CD14-positive monocyte (primary cell): ENCODE results near the gene CNPY1. TPM values are rescaled to one million over a fixed set of nuclear protein-coding genes. Genes with fewer than 3 reads are reported as not detected.

ENCODE experiments used
- DNase-seq, 3 donors: peaks; one replicate each; pipeline ENCODE4 v3.0.0-alpha.2; 2011 to 2022
- H2AFZ ChIP-seq: 2 replicates; pipeline ENCODE4 v1.6.0; 2012; ENCODE audit warnings: mild to moderate bottlenecking, low read depth, low read length, inconsistent platforms; ENCODE audit not compliant: insufficient read depth, poor library complexity, severe bottlenecking
- H3K27ac ChIP-seq, 2 donors: 1 replicate in 1 of 2; 2 replicates in 1 of 2; pipeline ENCODE4 v1.5.1; 2012 to 2013; ENCODE audit warnings: low read length in 2 of 2, control low read depth in 1 of 2, inconsistent platforms in 1 of 2, low read depth in 1 of 2, mild to moderate bottlenecking in 1 of 2
- H3K27me3 ChIP-seq, 2 donors: one replicate each; pipeline versions ENCODE4 v1.6.0 to v1.6.1; 2011 to 2013; ENCODE audit warnings: low read length in 2 of 2; ENCODE audit not compliant: control insufficient read depth in 2 of 2, insufficient read depth in 2 of 2
- H3K36me3 ChIP-seq, 2 donors: replicated peaks in 1 of 2; 1 replicate in 1 of 2; 2 replicates in 1 of 2; pipeline versions ENCODE4 v1.5.1 to v1.6.1; 2012 to 2013; ENCODE audit warnings: low read length in 2 of 2, control low read depth in 1 of 2, inconsistent platforms in 1 of 2, mild to moderate bottlenecking in 1 of 2; ENCODE audit not compliant: insufficient read depth in 2 of 2, control insufficient read depth in 1 of 2
- H3K4me1 ChIP-seq, 2 donors: 1 replicate in 1 of 2; 2 replicates in 1 of 2; pipeline versions ENCODE4 v1.5.1 to v1.6.1; 2012 to 2013; ENCODE audit warnings: low read length in 2 of 2, control low read depth in 1 of 2, inconsistent platforms in 1 of 2, mild to moderate bottlenecking in 1 of 2, moderate library complexity in 1 of 2; ENCODE audit not compliant: insufficient read depth in 2 of 2, control insufficient read depth in 1 of 2
- H3K4me2 ChIP-seq: replicated peaks from 2 replicates; pipeline ENCODE3; 2012; ENCODE audit warnings: low read length, moderate library complexity, mild to moderate bottlenecking; ENCODE audit not compliant: poor library complexity, severe bottlenecking; ENCODE audit errors: extremely low read depth
- H3K4me3 ChIP-seq, 3 experiments: fragments of 200-600 bp in 1 of 3; sonication (generic) in 1 of 3; replicated peaks in 1 of 3; 1 replicate in 2 of 3; 2 replicates in 1 of 3; pipeline ENCODE4 v1.5.1; 2011 to 2013; ENCODE audit warnings: low read length in 3 of 3, mild to moderate bottlenecking in 3 of 3, control low read depth in 2 of 3, low read depth in 2 of 3, inconsistent platforms in 1 of 3, moderate library complexity in 1 of 3
- H3K79me2 ChIP-seq: 2 replicates; pipeline ENCODE4 v1.6.0; 2012; ENCODE audit warnings: mild to moderate bottlenecking, control low read depth, inconsistent platforms, low read length, moderate library complexity; ENCODE audit not compliant: insufficient read depth
- H3K9ac ChIP-seq: 2 replicates; pipeline ENCODE4 v1.6.0; 2017; ENCODE audit warnings: low read length, mild to moderate bottlenecking; ENCODE audit not compliant: insufficient read depth, poor library complexity, severe bottlenecking
- H3K9me3 ChIP-seq, 2 donors: replicated peaks in 1 of 2; 1 replicate in 1 of 2; 2 replicates in 1 of 2; pipeline versions ENCODE4 v1.5.1 to v1.6.1; 2012 to 2013; ENCODE audit warnings: low read length in 2 of 2, control low read depth in 1 of 2; ENCODE audit not compliant: control insufficient read depth in 1 of 2, insufficient read depth in 1 of 2
- H4K20me1 ChIP-seq: 2 replicates; pipeline ENCODE4 v1.6.0; 2012; ENCODE audit warnings: mild to moderate bottlenecking, low read length, control low read depth, moderate library complexity; ENCODE audit not compliant: insufficient read depth
- H3K27ac Mint-ChIP-seq, 7 donors: one replicate each; pipeline ENCODE4 v1.8.0; 2020; ENCODE audit warnings: mild to moderate bottlenecking in 7 of 7, mixed read lengths in 7 of 7, moderate library complexity in 6 of 7, inconsistent platforms in 2 of 7
- H3K27me3 Mint-ChIP-seq, 3 donors: one replicate each; pipeline ENCODE4 v1.8.0; 2021 to 2022; ENCODE audit warnings: low read depth in 3 of 3, mild to moderate bottlenecking in 3 of 3, mixed read lengths in 3 of 3, moderate library complexity in 3 of 3, inconsistent platforms in 1 of 3
- H3K36me3 Mint-ChIP-seq, 2 donors: one replicate each; pipeline ENCODE4 v1.8.0; 2020; ENCODE audit warnings: mixed read lengths in 2 of 2, inconsistent platforms in 1 of 2, mild to moderate bottlenecking in 1 of 2
- H3K4me1 Mint-ChIP-seq: one replicate; pipeline ENCODE4 v1.8.0; 2020; ENCODE audit warnings: mild to moderate bottlenecking, mixed read lengths
- H3K4me3 Mint-ChIP-seq, 2 donors: one replicate each; pipeline ENCODE4 v1.8.0; 2020; ENCODE audit warnings: mild to moderate bottlenecking in 2 of 2, mixed read lengths in 2 of 2, moderate library complexity in 1 of 2
- H3K9me3 Mint-ChIP-seq, 7 donors: one replicate each; pipeline ENCODE4 v1.8.0; 2020 to 2022; ENCODE audit warnings: mixed read lengths in 7 of 7, mild to moderate bottlenecking in 6 of 7, moderate library complexity in 6 of 7, inconsistent platforms in 2 of 7
- WGBS: methylation state at CpG from one replicate; pipeline ENCODE4 v1.1.5; 2013; ENCODE audit warnings: missing lambda C conversion rate; ENCODE audit not compliant: insufficient coverage; 5-methylcytosine and 5-hydroxymethylcytosine counted together
- intact Hi-C, 2 donors: fragments of 100-400 bp; cut with micrococcal nuclease; formaldehyde crosslinking; loops; one replicate each; pipeline versions ENCODE4 v1.15.0 to v1.15.1; 2023
- polyA plus RNA-seq, 3 donors: library from polyadenylated mRNA; depleted of rRNA in 1 of 3; unstranded in 2 of 3; stranded (reverse) in 1 of 3; fragments of 300-500 nt in 2 of 3; fragments of >200 nt in 1 of 3; fragmentation: Illumina TruSeq in 2 of 3; gene quantifications; 1 replicate in 2 of 3; 2 replicates in 1 of 3; pipeline ENCODE4 v1.2.3, GENCODE V29; 2012 to 2021
- TF ChIP-seq, protein P1 (sequence below): fragments of 200-600 bp; IDR thresholded peaks from one replicate; pipeline ENCODE4 v1.8.0; 2022; ENCODE audit warnings: antibody characterized with exemption, mild to moderate bottlenecking

The CNPY1 gene
- polyA plus RNA-seq, 3 donors: not detected

DNA sequence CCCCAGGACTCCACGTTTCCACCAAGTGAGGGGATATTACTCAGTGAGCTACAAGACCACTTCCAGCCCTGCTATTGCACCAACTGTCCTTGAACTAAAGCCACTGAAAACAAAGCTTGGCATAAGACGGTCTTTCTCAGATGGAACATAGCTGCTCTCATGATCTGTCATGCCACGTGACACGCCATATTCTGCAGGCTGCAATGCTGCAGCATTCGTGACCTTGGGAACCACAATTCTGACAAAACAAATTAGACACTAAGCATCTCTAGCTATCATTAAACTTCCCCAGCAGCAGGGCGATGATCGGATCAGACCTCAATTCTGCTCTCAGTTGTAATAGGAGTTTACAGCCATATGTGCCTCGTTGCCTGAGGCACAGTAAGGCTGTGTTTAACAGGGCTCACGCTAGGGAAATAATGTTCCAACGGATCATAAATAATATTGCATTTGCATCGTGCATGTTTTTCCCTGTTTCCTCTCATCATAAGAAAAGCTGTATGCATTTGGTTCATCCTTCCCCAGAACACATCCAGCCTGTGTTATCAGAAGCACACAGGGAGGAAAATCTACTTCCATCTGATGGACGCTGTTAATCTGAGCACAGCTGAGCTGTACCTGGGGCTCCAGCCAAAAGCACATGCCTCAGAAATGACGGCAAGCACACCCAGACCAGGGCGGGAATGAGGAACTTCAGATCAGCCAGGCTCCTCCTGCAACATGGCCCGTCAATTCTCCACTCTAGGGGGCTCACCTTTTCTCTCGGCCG lies 38.6 kb upstream of the CNPY1 start:
- peak; percentile 26 to 38 (median 36) for DNase-seq
- Histone ChIP-seq H3K9ac (no peak overlapping the region), H3K27ac (no peak overlapping the region), H4K20me1 (no peaks in the 10 kb centered on the region), H3K9me3 (no peaks in the 10 kb centered on the region), H3K36me3 (no peaks in the 10 kb centered on the region), H3K4me2 (peak overlapping the region; percentile 48), H3K4me1 (peaks cover 34 to 48% of the 10 kb centered on the region in 2 donors), H2AFZ (peak overlapping the region; percentile 55), H3K27me3 (no peaks in the 10 kb centered on the region), H3K4me3 (peak overlapping the region in 1 of 3 experiments; percentile 24), H3K79me2 (no peaks in the 10 kb centered on the region)
- 22% methylated on average over 13 of the region's 17 CpGs for WGBS
- Mint-ChIP-seq H3K4me1 (peaks cover 42% of the 10 kb centered on the region), H3K27ac (peak overlapping the region in 4 of 7 donors; percentile 12 to 68 (median 31)), H3K36me3 (no peaks in the 10 kb centered on the region), H3K9me3 (peaks cover 0 to 2% (median 0%) of the 10 kb centered on the region in 7 donors), H3K27me3 (peaks cover 1 to 8% (median 2%) of the 10 kb centered on the region in 3 donors), H3K4me3 (peak overlapping the region; percentile 11 to 63)
- intact Hi-C loops: no loop called here
- TF ChIP-seq, protein P1, sequence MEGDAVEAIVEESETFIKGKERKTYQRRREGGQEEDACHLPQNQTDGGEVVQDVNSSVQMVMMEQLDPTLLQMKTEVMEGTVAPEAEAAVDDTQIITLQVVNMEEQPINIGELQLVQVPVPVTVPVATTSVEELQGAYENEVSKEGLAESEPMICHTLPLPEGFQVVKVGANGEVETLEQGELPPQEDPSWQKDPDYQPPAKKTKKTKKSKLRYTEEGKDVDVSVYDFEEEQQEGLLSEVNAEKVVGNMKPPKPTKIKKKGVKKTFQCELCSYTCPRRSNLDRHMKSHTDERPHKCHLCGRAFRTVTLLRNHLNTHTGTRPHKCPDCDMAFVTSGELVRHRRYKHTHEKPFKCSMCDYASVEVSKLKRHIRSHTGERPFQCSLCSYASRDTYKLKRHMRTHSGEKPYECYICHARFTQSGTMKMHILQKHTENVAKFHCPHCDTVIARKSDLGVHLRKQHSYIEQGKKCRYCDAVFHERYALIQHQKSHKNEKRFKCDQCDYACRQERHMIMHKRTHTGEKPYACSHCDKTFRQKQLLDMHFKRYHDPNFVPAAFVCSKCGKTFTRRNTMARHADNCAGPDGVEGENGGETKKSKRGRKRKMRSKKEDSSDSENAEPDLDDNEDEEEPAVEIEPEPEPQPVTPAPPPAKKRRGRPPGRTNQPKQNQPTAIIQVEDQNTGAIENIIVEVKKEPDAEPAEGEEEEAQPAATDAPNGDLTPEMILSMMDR: no peak

DNA sequence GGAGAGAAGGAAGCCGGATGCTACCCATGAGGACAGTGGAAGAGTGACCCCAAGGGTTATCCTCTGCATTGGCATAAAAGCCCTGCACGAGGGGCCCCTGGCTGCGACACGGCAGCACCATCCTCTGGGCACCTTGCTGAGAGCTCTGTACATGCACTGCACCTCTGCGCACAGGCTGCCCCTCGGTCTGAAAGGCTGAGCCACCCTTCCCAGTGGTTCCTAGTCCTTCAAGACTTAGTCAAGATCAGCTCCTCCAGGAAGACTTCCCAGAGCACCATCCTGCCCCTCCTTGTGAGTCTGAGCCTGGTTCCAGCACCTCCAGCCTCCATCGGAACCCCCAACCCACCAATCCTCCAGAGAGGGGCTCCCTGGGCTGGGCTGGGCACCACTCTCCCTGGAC lies 37.9 kb upstream of the CNPY1 start:
- intact Hi-C loops: no loop called here
- Histone ChIP-seq H3K4me1 (peaks cover 27 to 41% of the 10 kb centered on the region in 2 donors), H3K79me2 (no peaks in the 10 kb centered on the region), H3K27ac (no peak overlapping the region), H3K4me3 (no peak overlapping the region), H3K9ac (no peak overlapping the region), H3K36me3 (no peaks in the 10 kb centered on the region), H3K27me3 (no peaks in the 10 kb centered on the region), H4K20me1 (no peaks in the 10 kb centered on the region), H3K9me3 (no peaks in the 10 kb centered on the region), H3K4me2 (no peak overlapping the region), H2AFZ (peak overlapping the region; percentile 55)
- Mint-ChIP-seq H3K27ac (no peak overlapping the region), H3K4me3 (no peak overlapping the region), H3K36me3 (no peaks in the 10 kb centered on the region), H3K27me3 (peaks cover 1 to 8% (median 5%) of the 10 kb centered on the region in 3 donors), H3K9me3 (peaks cover 0 to 2% (median 0%) of the 10 kb centered on the region in 7 donors), H3K4me1 (peaks cover 35% of the 10 kb centered on the region)
- WGBS: 96% methylated on average over 6 of the region's 7 CpGs
- TF ChIP-seq, protein P1: no peak
- DNase-seq: no peak
